Measurements from ENCODE around the gene FOXJ1. TPM values are rescaled to one million over a fixed set of nuclear protein-coding genes. Genes with fewer than 3 reads are reported as not detected.

Gene FOXJ1
- total and polyA plus RNA-seq, 2 of the 13 experiments (the other 11 are each of a cell fraction or from before 2014, with no cell fraction given), result 0.98 to 1.6 TPM

DNA sequence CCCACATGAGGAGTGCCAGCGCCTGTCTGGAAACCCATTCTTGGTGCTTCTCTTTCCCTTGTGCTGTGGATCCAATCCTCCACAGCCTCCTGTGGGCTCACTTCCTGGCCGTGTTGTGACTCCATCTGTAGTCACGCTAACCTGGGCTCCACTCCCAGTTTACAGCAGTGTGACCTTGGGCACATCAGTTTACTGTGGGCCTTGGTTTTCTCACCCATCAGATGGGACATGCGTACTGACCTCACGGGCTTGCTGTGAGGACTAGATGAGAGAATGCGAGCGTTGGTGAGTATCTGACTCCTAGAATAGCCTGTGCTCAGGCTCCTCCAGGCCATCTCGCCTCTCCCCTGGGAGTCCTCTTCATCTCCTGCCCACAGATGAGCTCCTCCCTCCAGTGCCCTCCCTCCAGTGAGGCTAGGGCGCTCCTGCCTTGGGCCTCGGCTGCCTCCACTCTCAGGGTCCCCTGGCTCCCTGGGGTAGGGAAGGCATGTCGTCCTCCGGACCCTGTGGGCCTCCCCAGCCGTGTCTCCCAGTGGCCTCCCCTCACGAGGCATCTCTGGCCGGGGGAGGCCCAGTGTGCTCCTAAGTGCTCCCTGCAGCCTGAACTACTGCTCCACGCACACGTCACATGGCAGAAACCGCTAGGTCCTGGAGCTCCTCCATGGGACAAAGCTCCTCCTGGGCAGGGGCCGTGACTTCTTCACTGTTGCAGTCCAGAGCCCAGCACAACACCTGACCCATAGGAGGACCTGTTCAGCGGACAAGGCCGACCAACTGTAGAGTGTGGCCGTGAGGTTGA is 5.2 kb upstream of the FOXJ1 start (continued):
- TF ChIP-seq TEAD3 (CRISPR knock-in tag; optimal IDR thresholded peaks at IDR 0.05; ENCODE audit: borderline replicate concordance) (peak; percentile 19), RXRB (CRISPR knock-in tag; IDR thresholded peaks at IDR 0.05; ENCODE audit: borderline replicate concordance) (0 out of 2 replicates have a peak, but pooled peaks have one; percentile 11), ZBTB42 (CRISPR knock-in tag; IDR thresholded peaks at IDR 0.05) (no peak), SMARCC2 (IDR thresholded peaks at IDR 0.05) (no peak), PHF5A (CRISPR knock-in tag; IDR thresholded peaks at IDR 0.05; ENCODE audit: low read depth, unreplicated experiment) (no peak), ZNF263 (CRISPR knock-in tag; IDR thresholded peaks at IDR 0.05) (peak; percentile 85), SP1 (IDR thresholded peaks at IDR 0.05) (no peak), SP1 (CRISPR knock-in tag; IDR thresholded peaks at IDR 0.05) (no peak), ZNF275 (CRISPR knock-in tag; IDR thresholded peaks at IDR 0.05; ENCODE audit: borderline replicate concordance) (no peak), JUN (CRISPR knock-in tag; IDR thresholded peaks at IDR 0.05) (no peak), TCF12 (IDR thresholded peaks at IDR 0.05) (no peak), TCF12 (CRISPR knock-in tag; IDR thresholded peaks at IDR 0.05) (no peak)
- TF ChIP-seq, protein P1, sequence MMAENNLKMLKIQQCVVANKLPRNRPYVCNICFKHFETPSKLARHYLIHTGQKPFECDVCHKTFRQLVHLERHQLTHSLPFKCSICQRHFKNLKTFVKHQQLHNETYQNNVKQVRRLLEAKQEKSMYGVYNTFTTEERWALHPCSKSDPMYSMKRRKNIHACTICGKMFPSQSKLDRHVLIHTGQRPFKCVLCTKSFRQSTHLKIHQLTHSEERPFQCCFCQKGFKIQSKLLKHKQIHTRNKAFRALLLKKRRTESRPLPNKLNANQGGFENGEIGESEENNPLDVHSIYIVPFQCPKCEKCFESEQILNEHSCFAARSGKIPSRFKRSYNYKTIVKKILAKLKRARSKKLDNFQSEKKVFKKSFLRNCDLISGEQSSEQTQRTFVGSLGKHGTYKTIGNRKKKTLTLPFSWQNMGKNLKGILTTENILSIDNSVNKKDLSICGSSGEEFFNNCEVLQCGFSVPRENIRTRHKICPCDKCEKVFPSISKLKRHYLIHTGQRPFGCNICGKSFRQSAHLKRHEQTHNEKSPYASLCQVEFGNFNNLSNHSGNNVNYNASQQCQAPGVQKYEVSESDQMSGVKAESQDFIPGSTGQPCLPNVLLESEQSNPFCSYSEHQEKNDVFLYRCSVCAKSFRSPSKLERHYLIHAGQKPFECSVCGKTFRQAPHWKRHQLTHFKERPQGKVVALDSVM (CRISPR knock-in tag; IDR thresholded peaks at IDR 0.05), result peak; percentile 40; the same call in 1 of the 2 replicates
- TF ChIP-seq, protein P2, sequence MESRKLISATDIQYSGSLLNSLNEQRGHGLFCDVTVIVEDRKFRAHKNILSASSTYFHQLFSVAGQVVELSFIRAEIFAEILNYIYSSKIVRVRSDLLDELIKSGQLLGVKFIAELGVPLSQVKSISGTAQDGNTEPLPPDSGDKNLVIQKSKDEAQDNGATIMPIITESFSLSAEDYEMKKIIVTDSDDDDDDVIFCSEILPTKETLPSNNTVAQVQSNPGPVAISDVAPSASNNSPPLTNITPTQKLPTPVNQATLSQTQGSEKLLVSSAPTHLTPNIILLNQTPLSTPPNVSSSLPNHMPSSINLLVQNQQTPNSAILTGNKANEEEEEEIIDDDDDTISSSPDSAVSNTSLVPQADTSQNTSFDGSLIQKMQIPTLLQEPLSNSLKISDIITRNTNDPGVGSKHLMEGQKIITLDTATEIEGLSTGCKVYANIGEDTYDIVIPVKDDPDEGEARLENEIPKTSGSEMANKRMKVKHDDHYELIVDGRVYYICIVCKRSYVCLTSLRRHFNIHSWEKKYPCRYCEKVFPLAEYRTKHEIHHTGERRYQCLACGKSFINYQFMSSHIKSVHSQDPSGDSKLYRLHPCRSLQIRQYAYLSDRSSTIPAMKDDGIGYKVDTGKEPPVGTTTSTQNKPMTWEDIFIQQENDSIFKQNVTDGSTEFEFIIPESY (CRISPR knock-in tag; IDR thresholded peaks at IDR 0.05), result 0 out of 2 replicates have a peak, but pooled peaks have one; percentile 15
